Measurements from ENCODE around the gene CELSR1. TPM values are rescaled to one million over a fixed set of nuclear protein-coding genes. Genes with fewer than 3 reads are reported as not detected.

The CELSR1 gene
- total RNA-seq, 3 donors from 2014 or later, result 1.9 to 4.2 (median 2.5) TPM

DNA sequence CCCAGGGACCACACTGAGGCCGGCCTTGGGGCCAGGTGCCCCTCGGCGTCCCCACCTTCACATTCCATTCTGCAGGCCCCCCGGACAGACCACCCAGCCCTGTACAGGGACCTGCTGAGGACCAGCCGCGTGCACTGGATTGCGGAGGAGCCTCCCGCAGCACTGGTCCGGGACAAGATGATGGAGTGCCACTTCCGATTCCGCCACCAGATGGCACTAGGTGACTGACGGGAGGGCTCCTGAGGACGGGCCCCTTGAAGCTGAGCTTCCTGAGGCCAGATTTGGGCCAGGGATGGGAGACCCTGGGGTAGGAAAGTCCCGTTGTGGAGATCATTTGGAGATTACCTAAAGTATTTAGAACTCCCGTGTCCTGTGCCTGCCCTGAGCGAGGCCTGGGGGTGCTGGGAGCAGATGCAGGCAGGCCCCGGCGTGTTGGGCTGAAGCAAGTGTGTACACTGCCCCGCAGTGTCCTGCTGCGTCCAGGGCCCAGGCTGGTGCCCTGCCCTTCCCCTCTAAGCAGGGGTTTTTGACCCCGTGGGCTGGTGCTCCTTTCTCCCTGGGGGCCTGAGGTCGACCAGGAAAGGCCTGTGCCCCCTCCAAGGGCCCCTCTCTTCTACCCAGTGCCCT lies 181.9 kb downstream of the CELSR1 start:
- Histone ChIP-seq H3K4me3 (no peak overlapping the region), H3K4me1 (ENCODE audit: low read depth) (no peaks in the 10 kb centered on the region), H3K36me3 (ENCODE audit: low read depth) (peaks cover 12% of the 10 kb centered on the region), H3K9me3 (no peaks in the 10 kb centered on the region)
- peak; percentile 70 for ATAC-seq
- DNase-seq, result peak in 2 of 3 donors; percentile 76 to 81
- TF ChIP-seq, protein P1, sequence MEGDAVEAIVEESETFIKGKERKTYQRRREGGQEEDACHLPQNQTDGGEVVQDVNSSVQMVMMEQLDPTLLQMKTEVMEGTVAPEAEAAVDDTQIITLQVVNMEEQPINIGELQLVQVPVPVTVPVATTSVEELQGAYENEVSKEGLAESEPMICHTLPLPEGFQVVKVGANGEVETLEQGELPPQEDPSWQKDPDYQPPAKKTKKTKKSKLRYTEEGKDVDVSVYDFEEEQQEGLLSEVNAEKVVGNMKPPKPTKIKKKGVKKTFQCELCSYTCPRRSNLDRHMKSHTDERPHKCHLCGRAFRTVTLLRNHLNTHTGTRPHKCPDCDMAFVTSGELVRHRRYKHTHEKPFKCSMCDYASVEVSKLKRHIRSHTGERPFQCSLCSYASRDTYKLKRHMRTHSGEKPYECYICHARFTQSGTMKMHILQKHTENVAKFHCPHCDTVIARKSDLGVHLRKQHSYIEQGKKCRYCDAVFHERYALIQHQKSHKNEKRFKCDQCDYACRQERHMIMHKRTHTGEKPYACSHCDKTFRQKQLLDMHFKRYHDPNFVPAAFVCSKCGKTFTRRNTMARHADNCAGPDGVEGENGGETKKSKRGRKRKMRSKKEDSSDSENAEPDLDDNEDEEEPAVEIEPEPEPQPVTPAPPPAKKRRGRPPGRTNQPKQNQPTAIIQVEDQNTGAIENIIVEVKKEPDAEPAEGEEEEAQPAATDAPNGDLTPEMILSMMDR (IDR thresholded peaks at IDR 0.05), result no peak
- intact Hi-C loops (cut with DNase I, micrococcal nuclease), result loop anchor here in 1 of 2 donors (10.0 kb wide), 1 partner anchor 189 kb away; no protein-coding TSS in a partner anchor

DNA sequence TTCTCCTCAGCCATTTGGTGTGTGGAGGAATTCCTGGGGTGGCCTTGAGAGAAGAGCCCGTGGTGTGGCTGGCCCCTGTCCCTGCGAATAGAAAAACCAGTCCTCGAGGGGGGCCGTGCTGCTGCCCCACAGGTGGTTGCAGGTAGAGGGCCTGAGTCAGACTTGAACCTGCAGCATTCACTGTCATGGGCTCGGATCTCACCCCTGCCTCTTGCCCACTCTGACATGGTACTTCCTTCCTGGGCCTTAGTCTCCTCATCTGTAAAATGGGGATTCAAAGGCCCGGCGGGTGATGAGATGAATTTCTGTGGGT lies 182.5 kb downstream of the CELSR1 start:
- TF ChIP-seq, protein P1 (IDR thresholded peaks at IDR 0.05), result no peak
- intact Hi-C loops (cut with DNase I, micrococcal nuclease), result loop anchor here in 1 of 2 donors (10.0 kb wide), 1 partner anchor 190 kb away; no protein-coding TSS in a partner anchor
- Histone ChIP-seq H3K4me3 (no peak overlapping the region), H3K9me3 (no peaks in the 10 kb centered on the region), H3K36me3 (ENCODE audit: low read depth) (peaks cover 12% of the 10 kb centered on the region), H3K4me1 (ENCODE audit: low read depth) (no peaks in the 10 kb centered on the region)
- no peak for ATAC-seq
- no peak for DNase-seq

DNA sequence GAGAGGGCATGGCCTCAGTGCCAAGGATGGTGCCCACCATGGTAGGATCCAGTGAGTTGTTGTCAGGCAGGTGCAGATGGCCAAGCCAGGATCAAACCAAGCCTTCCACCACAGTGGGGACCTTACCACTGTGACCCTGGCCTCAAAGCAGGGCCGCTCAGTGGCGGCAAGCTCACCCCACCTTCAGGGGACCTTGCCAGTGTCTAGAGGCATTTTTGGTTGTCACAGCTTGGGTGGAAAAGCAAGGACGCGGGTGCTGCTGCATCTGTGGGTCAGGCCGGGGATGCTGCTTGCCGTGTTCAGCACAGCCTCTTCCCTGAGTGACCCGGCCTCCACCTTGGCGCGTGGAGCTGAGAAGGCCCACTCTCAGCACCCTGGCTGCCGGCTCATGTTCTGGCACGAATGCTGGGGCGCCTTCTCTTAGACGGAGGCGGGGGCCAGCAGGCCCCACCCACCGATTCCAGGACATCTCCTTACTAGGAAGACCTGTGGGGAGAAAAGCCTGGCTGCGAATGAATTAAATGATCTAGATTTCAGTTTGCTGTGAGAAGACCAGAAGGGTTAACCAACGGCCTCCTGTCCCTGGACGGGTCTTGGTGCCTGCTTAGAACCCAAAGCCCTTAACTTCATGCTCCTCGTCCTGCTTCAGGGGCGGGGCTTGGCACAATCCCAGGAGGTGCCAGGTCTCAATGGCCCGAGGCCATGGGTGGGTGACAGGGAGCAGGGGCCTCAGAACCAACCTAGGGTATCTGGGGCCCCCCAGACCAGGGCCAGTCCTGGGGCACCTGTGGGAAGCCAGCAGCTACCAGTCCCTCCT lies 183.0 kb downstream of the CELSR1 start:
- TF ChIP-seq, protein P1 (IDR thresholded peaks at IDR 0.05), result no peak
- H3K9me3 ChIP-seq, result no peaks in the 10 kb centered on the region
- DNase-seq (peak in 1 of 3 donors; percentile 29), ATAC-seq (no peak)
- intact Hi-C loops (cut with DNase I, micrococcal nuclease), result loop anchor here in 1 of 2 donors (10.0 kb wide), 1 partner anchor 190 kb away; no protein-coding TSS in a partner anchor
- no peak overlapping the region for H3K4me3 ChIP-seq
- H3K36me3 ChIP-seq (ENCODE audit: low read depth), result peaks cover 12% of the 10 kb centered on the region
- H3K4me1 ChIP-seq (ENCODE audit: low read depth), result no peaks in the 10 kb centered on the region

DNA sequence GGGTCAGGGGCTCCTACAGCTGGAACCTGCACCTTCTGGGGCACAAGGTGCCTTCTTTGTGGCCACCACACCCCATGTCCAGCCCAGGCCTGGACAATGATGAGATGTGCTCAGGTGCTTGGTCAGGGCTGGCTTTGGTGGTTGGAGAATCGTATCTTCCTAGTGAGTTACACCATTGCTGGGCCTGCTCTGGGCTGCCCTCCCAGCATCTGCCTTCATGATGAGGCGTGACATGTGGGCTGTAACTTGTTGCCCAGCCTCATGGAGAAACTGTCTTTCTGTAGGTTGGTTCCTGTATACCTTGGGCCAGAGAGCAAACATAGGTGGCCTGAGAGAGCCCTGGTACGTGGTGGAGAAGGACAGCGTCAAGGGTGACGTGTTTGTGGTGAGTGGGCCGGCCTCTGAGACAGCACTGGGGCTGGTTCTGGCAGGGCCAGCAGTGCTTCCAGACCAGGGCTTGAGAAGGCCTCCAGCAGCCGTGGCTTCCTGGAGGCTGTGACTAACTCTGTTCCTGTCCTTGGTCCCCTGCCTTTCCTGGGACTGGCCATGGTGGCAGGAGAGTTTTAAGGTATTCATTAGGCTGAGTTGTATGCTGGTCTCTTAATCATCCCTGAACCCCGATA lies 183.8 kb downstream of the CELSR1 start:
- no peak for ATAC-seq
- Histone ChIP-seq H3K4me1 (ENCODE audit: low read depth) (no peaks in the 10 kb centered on the region), H3K9me3 (no peaks in the 10 kb centered on the region), H3K36me3 (ENCODE audit: low read depth) (peaks cover 12% of the 10 kb centered on the region), H3K4me3 (no peak overlapping the region)
- TF ChIP-seq, protein P1 (IDR thresholded peaks at IDR 0.05), result no peak
- intact Hi-C loops (cut with DNase I, micrococcal nuclease), result loop anchor here in 1 of 2 donors (10.0 kb wide), 1 partner anchor 191 kb away; no protein-coding TSS in a partner anchor
- no peak for DNase-seq

DNA sequence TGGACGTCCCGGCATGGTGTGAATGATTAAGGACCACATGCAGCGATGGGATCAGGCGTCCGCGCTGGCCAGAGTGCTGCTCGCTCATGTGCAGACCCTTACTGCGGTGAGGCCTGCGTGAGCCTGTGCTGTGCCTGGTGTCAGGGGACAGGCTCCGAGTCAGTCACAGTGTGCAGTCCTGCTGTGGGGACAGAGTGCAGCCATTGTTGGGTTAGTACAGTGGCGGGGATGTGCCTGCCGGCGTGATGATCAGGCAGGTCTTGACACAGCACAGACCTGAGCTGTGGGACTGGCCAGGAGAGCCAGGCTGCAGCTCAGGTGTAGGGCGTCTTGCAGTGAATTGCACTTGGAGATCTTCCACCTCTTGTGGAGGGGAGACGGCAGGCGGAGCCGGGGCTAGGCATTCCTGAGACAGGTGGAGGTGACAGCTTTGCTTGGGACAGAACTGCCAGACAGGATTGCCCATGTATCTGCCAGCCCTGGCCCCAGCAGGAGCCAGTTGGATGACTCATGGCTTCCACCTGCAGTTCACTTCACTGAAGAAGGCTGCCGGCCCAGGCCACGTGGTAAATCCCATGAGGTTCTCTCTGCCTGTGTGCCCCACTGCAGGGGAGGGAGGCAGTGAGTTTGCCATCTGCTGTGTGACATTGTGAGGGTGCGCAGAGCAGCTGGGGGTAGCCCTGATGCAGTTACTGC lies 184.6 kb downstream of the CELSR1 start:
- peak in 1 of 3 donors; percentile 22 for DNase-seq

More for the DNA sequence above, 184.6 kb downstream of the CELSR1 start:
- Histone ChIP-seq H3K4me1 (ENCODE audit: low read depth) (no peaks in the 10 kb centered on the region), H3K9me3 (no peaks in the 10 kb centered on the region), H3K36me3 (ENCODE audit: low read depth) (peaks cover 12% of the 10 kb centered on the region), H3K4me3 (no peak overlapping the region)
- TF ChIP-seq, protein P1 (IDR thresholded peaks at IDR 0.05), result no peak
- ATAC-seq, result peak; percentile 49
- intact Hi-C loops (cut with DNase I, micrococcal nuclease), result loop anchor here in 1 of 2 donors (10.0 kb wide), 1 partner anchor 192 kb away; no protein-coding TSS in a partner anchor
